Measurements from ENCODE around the gene STRIT1. TPM values are rescaled to one million over a fixed set of nuclear protein-coding genes. Genes with fewer than 3 reads are reported as not detected.
"Not testable (repeated sequence)": the region's sequence is repeated elsewhere in the genome, so short reads cannot be mapped to it uniquely, and the experiment has no call there.

The STRIT1 gene
- total and polyA plus RNA-seq, 2 of the 4 experiments (the other 2 are of a cell fraction), result not detected

- H2BK120ac ChIP-seq (ENCODE audit: low read depth, low read length), result no peak overlapping the region
- peak overlapping the region; percentile 61; the same call in 1 of the 2 replicates for H3K18ac ChIP-seq (ENCODE audit: low read depth, low read length)
- no TSS peak for BruUV-seq (replicated peaks)
- no peak overlapping the region for H2AFZ ChIP-seq (replicated peaks; ENCODE audit: low read length, poor library complexity)
- no peak for TF ChIP-seq MAFK (IDR thresholded peaks at IDR 0.05; ENCODE audit: low read depth, low read length)
- no peak for TF ChIP-seq CEBPB (IDR thresholded peaks at IDR 0.05; ENCODE audit: low read depth, low read length)
- TF ChIP-seq FOS (IDR thresholded peaks at IDR 0.05; ENCODE audit: low read depth, low read length), result no peak
- TF ChIP-seq RAD21 (IDR thresholded peaks at IDR 0.05; ENCODE audit: low read length), result no peak
- no peak for TF ChIP-seq USF2 (IDR thresholded peaks at IDR 0.05; ENCODE audit: low read depth, low read length)
- TF ChIP-seq SMC3 (IDR thresholded peaks at IDR 0.05; ENCODE audit: low read depth, low read length), result no peak
- no peak for TF ChIP-seq MXI1 (IDR thresholded peaks at IDR 0.05; ENCODE audit: borderline replicate concordance, low read depth, low read length)
- TF ChIP-seq RFX5 (IDR thresholded peaks at IDR 0.05; ENCODE audit: low read depth, low read length), result no peak
- no peaks in the 10 kb centered on the region for H3K36me3 ChIP-seq (ENCODE audit: control insufficient read depth, insufficient read depth, low read length)
- WGBS, 2 experiments (ENCODE audit: extremely low coverage in 2 of 2, insufficient read length in 1 of 2), result 100% methylated on average over 1 of the region's 2 CpGs; no CpG with 5 or more reads in 1 of the 2 experiments
- no peak overlapping the region for H2AK9ac ChIP-seq (replicated peaks; ENCODE audit: low read depth, low read length, poor library complexity)
- H3K14ac ChIP-seq (replicated peaks; ENCODE audit: low read depth, low read length), result no peak overlapping the region
- intact Hi-C loops (cut with micrococcal nuclease) (no loop called here), in situ Hi-C loops (cut with MboI; ENCODE audit: low sequenced_read_pairs) (no loop called here), dilution Hi-C loops (cut with HindIII; ENCODE audit: low sequenced_read_pairs, unreplicated experiment) (no loop called here)
- H3K4me2 ChIP-seq (ENCODE audit: low read depth, low read length), result peak overlapping the region; percentile 67
- H3K4me3 ChIP-seq (ENCODE audit: insufficient read depth, low read depth, low read length), result no peak overlapping the region
- no peak overlapping the region for H4K8ac ChIP-seq (ENCODE audit: low read depth in 2 of 2, low read length in 2 of 2)
- no peak overlapping the region for H3K23ac ChIP-seq (ENCODE audit: low read depth, low read length)
- no peaks in the 10 kb centered on the region for H3K9me3 ChIP-seq (ENCODE audit: control insufficient read depth, insufficient read depth, low read length)
- no peak overlapping the region for H2BK15ac ChIP-seq (ENCODE audit: low read depth, low read length)
- ATAC-seq (ENCODE audit: low read depth) (peak; percentile 76), DNase-seq (peak; percentile 39)
- no peak overlapping the region for H3K9ac ChIP-seq (ENCODE audit: low read depth, low read length)
- no peaks in the 10 kb centered on the region for H3K27me3 ChIP-seq (ENCODE audit: control insufficient read depth, insufficient read depth, low read length)
- H2AK5ac ChIP-seq (ENCODE audit: low read depth, low read length), result no peak overlapping the region
- H2BK20ac ChIP-seq (ENCODE audit: low read depth, low read length), result peak overlapping the region; percentile 0; the same call in 1 of the 2 replicates
- H3K27ac ChIP-seq (ENCODE audit: insufficient read depth, low read length), result no peak overlapping the region
- no peak overlapping the region for H3K4ac ChIP-seq (ENCODE audit: low read depth, low read length)
- no peaks in the 10 kb centered on the region for H4K20me1 ChIP-seq (ENCODE audit: insufficient read depth, low read length)
- no peaks in the 10 kb centered on the region for H3K79me1 ChIP-seq (ENCODE audit: low read depth in 1 of 2, low read length in 2 of 2)
- CTCF ChIA-PET, result interaction anchor here (0.6 kb wide), 1 partner anchor 19 kb away, joined by 3 read pairs; no protein-coding TSS in a partner anchor
- peak overlapping the region; percentile 35 for H2BK5ac ChIP-seq (ENCODE audit: low read depth, low read length, poor library complexity, severe bottlenecking)
- no peak overlapping the region for H3K56ac ChIP-seq (ENCODE audit: extremely low read depth, insufficient read depth, low read length)
- POLR2A ChIA-PET (ENCODE audit: unreplicated experiment), result no interaction called here
- no peak overlapping the region for H4K5ac ChIP-seq (ENCODE audit: low read depth, low read length)
- H3K9me1 ChIP-seq (ENCODE audit: insufficient read depth, low read length), result peaks cover 5% of the 10 kb centered on the region
- H3K4me1 ChIP-seq (ENCODE audit: control insufficient read depth, insufficient read depth, low read length), result peaks cover 6% of the 10 kb centered on the region
- no peak overlapping the region for H4K91ac ChIP-seq (ENCODE audit: insufficient read depth, low read depth, low read length)
Observed at GRCh38 chr3:155281912-155282311, 11.6 kb downstream of the STRIT1 start.

GRCh38 chr3:155276089-155276488 lies 17.4 kb downstream of the STRIT1 start:
- H3K23ac ChIP-seq (ENCODE audit: low read depth, low read length); H3K4me2 ChIP-seq (ENCODE audit: low read depth, low read length); H3K18ac ChIP-seq (ENCODE audit: low read depth, low read length); ATAC-seq (ENCODE audit: low read depth); H2AK9ac ChIP-seq (replicated peaks; ENCODE audit: low read depth, low read length, poor library complexity); H2AK5ac ChIP-seq (ENCODE audit: low read depth, low read length); H4K20me1 ChIP-seq (ENCODE audit: insufficient read depth, low read length); H3K9ac ChIP-seq (ENCODE audit: low read depth, low read length); H4K91ac ChIP-seq (ENCODE audit: insufficient read depth, low read depth, low read length); H3K4ac ChIP-seq (ENCODE audit: low read depth, low read length); H4K8ac ChIP-seq (ENCODE audit: low read depth in 2 of 2, low read length in 2 of 2); H3K36me3 ChIP-seq (ENCODE audit: control insufficient read depth, insufficient read depth, low read length); POLR2A ChIA-PET (ENCODE audit: unreplicated experiment); in situ Hi-C loops (cut with MboI; ENCODE audit: low sequenced_read_pairs); H4K5ac ChIP-seq (ENCODE audit: low read depth, low read length); H3K79me1 ChIP-seq (ENCODE audit: low read depth in 1 of 2, low read length in 2 of 2); intact Hi-C loops (cut with micrococcal nuclease); BruUV-seq (replicated peaks); H3K4me3 ChIP-seq (ENCODE audit: insufficient read depth, low read depth, low read length); H3K56ac ChIP-seq (ENCODE audit: extremely low read depth, insufficient read depth, low read length); H2BK5ac ChIP-seq (ENCODE audit: low read depth, low read length, poor library complexity, severe bottlenecking); H2BK15ac ChIP-seq (ENCODE audit: low read depth, low read length); H3K9me1 ChIP-seq (ENCODE audit: insufficient read depth, low read length); H3K14ac ChIP-seq (replicated peaks; ENCODE audit: low read depth, low read length); H3K27ac ChIP-seq (ENCODE audit: insufficient read depth, low read length); H2AFZ ChIP-seq (replicated peaks; ENCODE audit: low read length, poor library complexity); H3K4me1 ChIP-seq (ENCODE audit: control insufficient read depth, insufficient read depth, low read length); H3K9me3 ChIP-seq (ENCODE audit: control insufficient read depth, insufficient read depth, low read length); H2BK120ac ChIP-seq (ENCODE audit: low read depth, low read length); dilution Hi-C loops (cut with HindIII; ENCODE audit: low sequenced_read_pairs, unreplicated experiment); H3K27me3 ChIP-seq (ENCODE audit: control insufficient read depth, insufficient read depth, low read length); H2BK20ac ChIP-seq (ENCODE audit: low read depth, low read length); DNase-seq: not testable (repeated sequence)
- WGBS, 2 experiments (ENCODE audit: extremely low coverage in 2 of 2, insufficient read length in 1 of 2), result 93% methylated on average over 2 of the region's 6 CpGs; no CpG with 5 or more reads in 1 of the 2 experiments
- CTCF ChIA-PET, result interaction anchor here (0.6 kb wide), 1 partner anchor 294 kb away, joined by 3 read pairs; no protein-coding TSS in a partner anchor
